Measurements from ENCODE around the gene TBK1.

TBK1 gene

GRCh38 chr12:64452559-64453329 is 824 bp downstream of the TBK1 start:
- no peak for DNase-seq (ENCODE audit: low read depth, low spot score)

DNA sequence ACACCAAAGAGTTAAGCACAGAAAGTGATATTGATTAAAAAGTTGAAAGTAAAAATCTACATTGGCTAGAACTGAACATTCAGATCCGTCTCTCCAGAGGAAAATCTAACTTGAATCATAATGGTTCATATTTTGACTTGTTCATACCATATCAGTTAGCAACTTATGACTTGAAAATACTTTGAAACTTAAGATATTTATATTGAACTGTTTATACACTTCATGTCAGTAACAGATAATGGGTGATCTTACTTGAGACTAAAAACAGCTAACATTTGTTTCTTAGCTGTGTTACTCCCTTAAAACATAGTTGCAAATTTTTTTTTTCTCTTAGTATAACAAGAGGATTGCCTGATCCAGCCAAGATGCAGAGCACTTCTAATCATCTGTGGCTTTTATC is 3.6 kb downstream of the TBK1 start:
- DNase-seq (ENCODE audit: low read depth, low spot score): no peak

DNA sequence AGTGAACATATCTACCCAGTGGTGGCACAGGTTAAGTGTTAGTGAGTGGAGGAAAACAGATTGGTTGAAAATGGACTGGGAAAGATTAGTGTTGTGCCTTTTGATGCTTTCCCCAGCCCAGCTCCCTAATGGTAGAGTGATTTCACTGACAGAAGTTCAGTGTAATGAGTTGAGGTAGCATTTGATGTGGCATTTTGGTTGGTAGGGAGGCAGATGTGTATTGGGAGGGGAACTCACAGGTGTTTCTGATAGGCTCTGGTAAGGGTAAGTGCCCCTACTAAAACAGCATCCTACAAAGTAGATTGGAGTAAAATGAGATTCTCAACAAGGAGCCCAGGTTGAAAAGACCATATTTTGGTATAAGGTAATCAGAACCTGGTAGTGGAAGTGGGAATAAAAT is 4.2 kb downstream of the TBK1 start:
- DNase-seq (ENCODE audit: low read depth, low spot score): no peak

DNA sequence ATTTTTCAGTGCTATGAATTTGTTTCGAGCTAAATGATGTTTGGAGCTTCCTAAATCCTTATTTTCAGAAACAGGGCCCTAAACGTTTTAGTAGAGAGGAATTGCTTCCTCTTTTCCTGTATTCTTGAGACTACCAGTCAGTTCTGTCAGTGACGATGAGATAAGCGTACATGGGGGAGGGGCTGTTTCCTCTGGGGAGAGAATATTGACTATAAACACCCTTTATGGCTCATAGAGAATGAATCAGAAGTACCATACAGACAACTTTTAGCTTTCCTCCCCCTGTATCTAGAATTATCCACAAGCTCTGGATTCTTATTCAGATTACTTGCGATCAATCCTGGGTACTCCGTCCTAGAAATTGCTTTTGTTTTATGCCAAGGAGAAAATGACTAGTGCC is 5.1 kb downstream of the TBK1 start:
- no peak for DNase-seq (ENCODE audit: low read depth, low spot score)

- no peak for DNase-seq (ENCODE audit: low read depth, low spot score)
Observed at GRCh38 chr12:64457466-64457865, 5.5 kb downstream of the TBK1 start.

DNA sequence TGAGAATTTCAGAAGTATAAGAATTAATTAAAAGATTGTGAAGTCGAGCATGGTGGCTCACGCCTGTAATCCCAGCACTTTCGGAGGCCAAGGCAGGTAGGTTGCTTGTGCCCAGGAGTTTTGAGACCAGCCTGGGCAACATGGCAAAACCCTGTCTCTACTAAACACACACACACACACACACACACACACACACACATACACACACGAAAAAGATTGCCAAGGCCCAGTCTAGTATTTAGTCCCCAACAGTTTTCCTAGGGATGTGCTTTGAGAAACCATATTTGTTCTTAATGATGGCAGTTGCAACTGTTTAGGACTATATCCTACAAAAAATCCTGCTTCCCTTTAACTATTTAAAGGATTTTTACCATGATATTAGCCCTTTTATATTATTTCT is 6.0 kb downstream of the TBK1 start:
- no peak for DNase-seq (ENCODE audit: low read depth, low spot score)

- no peak for DNase-seq (ENCODE audit: low read depth, low spot score)
Observed at GRCh38 chr12:64459394-64459891, 7.5 kb downstream of the TBK1 start.

DNA sequence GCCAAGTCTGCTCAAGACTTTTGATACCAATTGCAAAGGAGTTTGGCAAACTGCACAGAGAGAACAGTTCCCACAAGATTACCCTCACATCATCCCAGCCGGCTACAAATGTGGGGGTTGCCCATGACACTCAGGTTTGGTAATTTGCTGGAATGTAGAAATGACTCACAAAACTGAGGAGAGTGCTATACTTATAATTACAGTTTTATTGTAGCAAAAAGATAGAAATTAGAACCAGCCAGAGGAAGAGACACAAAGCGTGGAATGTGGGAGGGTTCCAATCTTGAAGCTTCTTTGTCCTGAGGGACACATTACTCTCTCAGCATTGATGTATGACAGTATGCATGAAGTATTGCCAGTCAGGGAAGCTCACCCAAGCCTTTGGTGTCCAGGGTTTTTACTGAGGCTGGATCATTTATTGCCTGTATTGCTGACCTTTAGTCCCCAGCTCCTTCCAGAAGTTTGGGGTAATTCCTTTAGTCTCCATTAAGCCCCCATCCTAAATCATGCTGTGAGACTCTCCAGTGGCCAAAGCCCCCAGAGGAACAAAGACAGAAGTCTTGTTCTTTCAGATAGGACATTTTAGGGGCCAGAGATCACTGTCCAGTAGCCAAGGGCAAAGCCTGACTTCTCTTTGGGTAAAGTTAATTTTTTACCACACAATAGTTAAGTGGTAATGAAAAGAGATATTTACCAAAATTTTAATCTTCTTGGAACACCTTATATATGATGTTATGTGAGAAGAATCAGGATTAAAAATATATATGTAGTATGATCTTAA is 9.9 kb downstream of the TBK1 start:
- no peak for DNase-seq (ENCODE audit: low read depth, low spot score)

GRCh38 chr12:64466178-64466577 is 14.3 kb downstream of the TBK1 start:
- no peak for DNase-seq (ENCODE audit: low read depth, low spot score)

GRCh38 chr12:64468966-64469365 is 17.0 kb downstream of the TBK1 start:
- no peak for DNase-seq (ENCODE audit: low read depth, low spot score)

DNA sequence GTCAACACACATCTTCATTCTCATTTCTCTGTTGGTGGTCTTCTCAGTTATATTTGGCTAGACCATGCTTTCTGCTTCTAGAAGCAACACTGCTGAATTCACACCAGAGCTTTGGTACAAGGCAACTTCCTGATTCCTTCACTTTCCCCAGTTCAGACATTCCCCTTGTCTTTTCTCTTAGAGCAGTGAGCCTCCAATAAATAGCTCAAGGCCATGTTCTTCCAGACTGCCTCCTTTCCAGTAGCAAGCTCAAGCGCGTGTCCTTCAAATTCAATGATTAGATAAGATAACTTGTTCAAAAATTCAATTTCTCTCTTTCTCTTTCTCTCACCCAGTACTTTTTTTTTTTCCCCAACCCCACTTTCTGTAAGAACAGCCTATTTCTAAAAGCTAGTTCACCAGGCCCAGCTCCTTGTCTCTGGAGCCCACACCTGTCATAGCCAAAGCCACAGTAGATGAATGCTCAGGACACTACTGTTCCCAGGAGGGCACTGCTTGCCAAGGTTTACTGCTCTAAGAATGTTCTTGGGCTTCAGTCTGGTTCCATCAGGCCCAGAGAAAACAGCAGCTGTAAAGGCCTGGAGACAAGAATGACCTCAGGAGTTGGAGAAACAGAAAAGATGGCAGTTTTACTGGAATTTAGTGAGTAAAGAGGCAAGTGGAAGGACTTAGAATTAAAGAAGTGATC is 17.7 kb downstream of the TBK1 start:
- DNase-seq (ENCODE audit: low read depth, low spot score): no peak

- DNase-seq (ENCODE audit: low read depth, low spot score): no peak
Observed at GRCh38 chr12:64470495-64470894, 18.6 kb downstream of the TBK1 start.

DNA sequence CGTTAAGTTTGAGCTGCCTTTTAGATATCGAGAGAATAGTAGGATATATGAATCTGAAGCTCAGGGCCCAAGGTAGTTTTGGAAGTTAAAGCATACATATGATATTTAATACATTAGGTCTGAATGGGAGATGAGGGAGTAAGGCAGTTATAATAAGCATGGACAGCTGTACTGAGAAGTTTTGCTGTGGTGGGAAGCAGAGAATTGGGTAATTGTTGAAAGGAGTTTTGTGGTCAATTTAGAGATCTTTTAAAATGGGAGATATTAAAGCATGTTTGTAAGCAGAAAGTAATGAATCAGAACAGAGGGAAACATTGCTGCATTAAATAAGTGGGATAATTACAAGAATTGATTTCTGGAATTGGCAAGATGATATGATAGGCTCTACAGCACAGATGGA is 21.3 kb downstream of the TBK1 start:
- no peak for DNase-seq (ENCODE audit: low read depth, low spot score)

- DNase-seq (ENCODE audit: low read depth, low spot score): no peak
Observed at GRCh38 chr12:64475518-64475917, 23.6 kb downstream of the TBK1 start.

DNA sequence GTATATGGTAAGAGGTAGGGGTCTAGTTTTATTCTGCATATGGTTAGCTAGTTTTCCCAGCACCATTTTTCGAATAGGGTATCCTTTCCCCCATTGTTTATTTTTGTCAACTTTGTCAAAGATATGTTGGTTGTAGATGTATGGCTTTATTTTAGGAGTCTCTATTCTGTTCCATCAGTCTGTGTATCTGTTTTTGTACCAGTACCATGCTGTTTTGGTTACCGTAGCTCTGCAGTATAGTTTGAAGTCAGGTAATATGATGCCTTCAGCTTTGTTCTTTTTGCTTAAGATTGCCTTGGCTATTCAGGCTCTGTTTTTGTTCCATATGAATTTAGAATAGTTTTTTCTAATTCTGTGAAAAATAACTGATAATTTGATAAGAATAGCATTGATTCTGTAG is 24.9 kb downstream of the TBK1 start:
- DNase-seq (ENCODE audit: low read depth, low spot score): no peak

DNA sequence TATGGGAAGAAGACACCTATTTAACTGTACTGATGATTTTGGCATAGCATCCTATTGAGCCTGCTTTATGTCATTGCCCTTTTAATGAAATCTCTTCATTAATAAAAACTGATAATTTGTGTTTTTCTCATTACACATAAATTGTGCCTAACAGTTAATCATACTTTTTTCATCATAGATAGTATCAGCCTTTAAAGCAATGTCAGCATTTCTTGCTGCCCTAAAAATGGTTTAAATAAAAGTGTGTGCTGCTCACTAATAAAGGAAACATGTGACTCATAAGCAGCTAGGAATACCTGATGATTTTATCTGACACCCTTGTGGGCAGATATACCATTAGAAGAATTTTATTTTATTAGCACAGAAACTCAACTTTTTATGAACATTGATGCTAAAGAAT is 26.7 kb downstream of the TBK1 start:
- DNase-seq (ENCODE audit: low read depth, low spot score): no peak

- no peak for DNase-seq (ENCODE audit: low read depth, low spot score)
Observed at GRCh38 chr12:64480148-64480547, 28.2 kb downstream of the TBK1 start.

- DNase-seq (ENCODE audit: low read depth, low spot score): no peak
Observed at GRCh38 chr12:64486657-64487056, 34.7 kb downstream of the TBK1 start.

DNA sequence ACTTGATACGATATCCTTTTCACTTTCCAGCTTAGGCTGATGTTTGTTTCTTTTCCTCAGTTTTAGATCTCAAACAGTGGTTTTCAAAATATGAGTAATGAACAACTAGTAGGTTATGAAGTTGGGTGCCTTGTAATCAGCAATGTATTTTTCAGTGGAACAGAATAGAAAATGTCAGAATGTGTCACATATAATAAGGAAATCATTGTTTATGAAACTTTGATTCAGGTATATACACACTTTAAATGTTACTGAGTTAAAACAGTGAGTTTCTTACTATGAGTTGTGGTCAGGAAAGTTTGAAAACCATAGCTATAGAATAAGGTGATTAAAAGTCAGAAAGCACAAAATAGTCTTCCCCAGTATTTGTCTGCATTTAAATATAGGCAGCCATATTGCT is 39.8 kb downstream of the TBK1 start:
- no peak for DNase-seq (ENCODE audit: low read depth, low spot score)

DNA sequence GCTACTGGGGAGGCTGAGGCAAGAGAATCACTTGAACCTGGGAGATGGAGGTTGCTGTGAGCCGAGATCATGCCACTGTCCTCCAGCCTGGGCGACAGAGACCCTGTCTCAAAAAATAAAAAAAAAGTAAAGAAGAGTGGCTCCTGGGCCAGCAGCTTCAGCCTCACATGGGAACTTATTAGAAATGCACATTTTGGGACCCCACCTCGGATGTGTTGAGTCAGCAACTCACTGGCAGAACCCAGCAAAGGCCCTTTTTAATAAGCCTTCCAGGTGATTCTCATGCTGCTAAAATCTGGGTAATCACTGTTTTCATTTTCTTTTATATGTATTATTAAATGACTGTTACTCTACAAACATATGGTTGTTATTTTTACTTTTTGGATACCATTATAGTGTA is 41.6 kb downstream of the TBK1 start:
- no peak for DNase-seq (ENCODE audit: low read depth, low spot score)

DNA sequence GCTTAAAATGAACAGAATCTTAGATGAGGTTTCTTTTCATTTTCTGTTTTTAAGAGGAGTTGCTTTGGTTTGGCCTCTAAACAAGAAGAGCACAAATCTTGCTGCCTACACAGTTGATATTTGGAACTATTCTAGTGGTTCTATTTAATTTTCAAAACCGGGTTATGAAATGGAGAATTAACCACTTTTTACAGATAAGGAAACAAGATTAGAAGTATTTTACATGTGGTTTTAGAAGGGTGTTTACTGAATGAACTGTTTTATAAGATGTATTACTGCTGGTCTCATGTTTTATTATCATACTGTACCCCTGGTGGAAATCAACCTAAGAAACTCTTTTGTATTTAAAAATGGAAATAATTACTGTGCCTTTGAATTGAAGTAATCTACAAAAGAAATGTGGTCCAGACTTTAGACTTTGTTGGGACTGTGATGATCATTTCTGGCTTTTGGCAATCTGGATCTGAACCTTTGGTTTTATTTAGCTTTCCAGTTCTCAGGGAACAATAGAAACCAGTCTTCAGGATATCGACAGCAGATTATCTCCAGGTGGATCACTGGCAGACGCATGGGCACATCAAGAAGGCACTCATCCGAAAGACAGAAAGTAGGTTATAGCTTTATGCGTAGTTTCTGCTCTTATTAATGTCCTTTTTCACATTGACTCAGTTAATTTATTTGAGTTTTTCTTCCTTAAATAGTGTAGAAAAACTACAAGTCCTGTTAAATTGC is 43.2 kb downstream of the TBK1 start:
- no peak for DNase-seq (ENCODE audit: low read depth, low spot score)
